Upper lobe of right lung (tissue), 1 donor: ENCODE data around the gene RPL15. TPM values are rescaled to one million over a fixed set of nuclear protein-coding genes. Genes with fewer than 3 reads are reported as not detected.

Experiments
- ATAC-seq: fragments of 200-7000 bp; cut with Tn5 transposase; one replicate; pipeline ENCODE4 v1.9.1; 2020; ENCODE audit warnings: mild to moderate bottlenecking, moderate library complexity
- DNase-seq: peaks from one replicate; pipeline ENCODE4 v3.0.0-alpha.2; 2020
- H3K27ac ChIP-seq: fragments of 200-600 bp; one replicate; pipeline ENCODE4 v1.8.0; 2022
- H3K27me3 ChIP-seq: fragments of 200-600 bp; one replicate; pipeline ENCODE4 v1.8.0; 2022; ENCODE audit warnings: mild to moderate bottlenecking
- H3K36me3 ChIP-seq: fragments of 200-600 bp; one replicate; pipeline ENCODE4 v1.8.0; 2022
- H3K4me1 ChIP-seq: fragments of 200-600 bp; one replicate; pipeline ENCODE4 v1.8.0; 2022
- H3K4me3 ChIP-seq: fragments of 200-600 bp; one replicate; pipeline ENCODE4 v1.8.0; 2022; ENCODE audit warnings: mild to moderate bottlenecking
- H3K9me3 ChIP-seq: fragments of 200-600 bp; one replicate; pipeline ENCODE4 v1.8.0; 2022
- CTCF ChIP-seq: fragments of 200-600 bp; IDR thresholded peaks from one replicate; pipeline ENCODE4 v1.8.0; 2022; ENCODE audit warnings: antibody characterized with exemption
- intact Hi-C: fragments of 100-400 bp; cut with DNase I; formaldehyde crosslinking; loops from one replicate; pipeline ENCODE4 v1.11.0; 2022
- total RNA-seq: library from RNA; stranded (reverse); fragmentation: NEBNext Ultra II Directional; extraction: Animal tissue kit (Norgen Biotek cat#: 25700); gene quantifications from one replicate; pipeline ENCODE4 v1.2.1, GENCODE V29; 2021
- donor health status: DM: no; HTN: yes; CAD: no; lungs with severe emphysema.

RPL15 gene
- total RNA-seq, 1 donor from 2014 or later: 1,404 TPM

DNA sequence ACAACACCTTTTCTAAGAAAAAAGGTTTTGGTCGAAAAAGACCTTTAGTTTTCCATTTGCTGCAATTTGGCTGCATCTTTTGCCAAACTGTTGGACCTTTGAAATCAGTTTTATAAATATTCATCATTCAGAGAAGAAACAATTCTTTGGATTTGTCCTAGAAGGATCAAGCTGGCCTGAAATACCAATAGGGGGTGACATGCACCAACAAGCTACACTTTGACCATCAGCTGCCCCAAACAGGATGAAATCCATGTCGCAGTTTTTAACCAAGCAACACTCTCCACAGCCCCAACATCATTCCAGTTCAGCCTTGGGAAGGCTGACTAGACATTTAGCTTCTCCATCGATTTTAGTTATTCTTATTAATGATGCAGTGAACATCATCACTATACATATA, 9.8 kb downstream of the RPL15 start:
- intact Hi-C loops: no loop called here
- Histone ChIP-seq H3K4me1 (no peaks in the 10 kb centered on the region), H3K36me3 (peaks cover 7% of the 10 kb centered on the region), H3K4me3 (no peak overlapping the region), H3K9me3 (no peaks in the 10 kb centered on the region), H3K27me3 (no peaks in the 10 kb centered on the region), H3K27ac (no peak overlapping the region)
- DNase-seq (no peak), ATAC-seq (no peak)
- no peak for TF ChIP-seq CTCF

DNA sequence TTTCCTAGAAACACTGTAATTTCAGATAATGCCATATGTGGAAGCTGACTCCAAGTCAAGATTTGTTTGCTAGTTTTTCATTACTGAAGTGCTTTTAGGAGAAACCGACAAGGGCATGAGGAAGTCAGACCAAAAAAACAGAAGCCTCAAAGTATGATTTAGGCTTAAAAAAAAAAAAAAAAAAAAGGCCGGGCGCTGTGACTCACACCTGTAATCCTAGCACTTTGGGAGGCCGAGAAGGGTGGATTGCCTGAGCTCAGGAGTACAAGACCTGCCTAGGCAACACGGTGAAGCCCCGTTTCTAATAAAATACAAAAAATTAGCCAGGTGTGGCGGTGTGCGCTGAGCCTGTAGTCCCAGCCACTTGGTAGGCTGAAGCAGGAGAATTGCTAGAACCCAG, 11.6 kb downstream of the RPL15 start:
- Histone ChIP-seq H3K36me3 (no peaks in the 10 kb centered on the region), H3K4me3 (no peak overlapping the region), H3K27ac (peak overlapping the region; percentile 9), H3K9me3 (no peaks in the 10 kb centered on the region), H3K4me1 (no peaks in the 10 kb centered on the region), H3K27me3 (no peaks in the 10 kb centered on the region)
- peak; percentile 64 for ATAC-seq
- TF ChIP-seq CTCF: no peak
- intact Hi-C loops: no loop called here
- no peak for DNase-seq

GRCh38 chr3:23931597-23931996, 14.7 kb downstream of the RPL15 start:
- Histone ChIP-seq H3K27me3 (no peaks in the 10 kb centered on the region), H3K27ac (no peak overlapping the region), H3K4me3 (no peak overlapping the region), H3K4me1 (no peaks in the 10 kb centered on the region), H3K36me3 (no peaks in the 10 kb centered on the region), H3K9me3 (no peaks in the 10 kb centered on the region)
- DNase-seq: no peak
- no peak for TF ChIP-seq CTCF
- no peak for ATAC-seq
- intact Hi-C loops: no loop called here

DNA sequence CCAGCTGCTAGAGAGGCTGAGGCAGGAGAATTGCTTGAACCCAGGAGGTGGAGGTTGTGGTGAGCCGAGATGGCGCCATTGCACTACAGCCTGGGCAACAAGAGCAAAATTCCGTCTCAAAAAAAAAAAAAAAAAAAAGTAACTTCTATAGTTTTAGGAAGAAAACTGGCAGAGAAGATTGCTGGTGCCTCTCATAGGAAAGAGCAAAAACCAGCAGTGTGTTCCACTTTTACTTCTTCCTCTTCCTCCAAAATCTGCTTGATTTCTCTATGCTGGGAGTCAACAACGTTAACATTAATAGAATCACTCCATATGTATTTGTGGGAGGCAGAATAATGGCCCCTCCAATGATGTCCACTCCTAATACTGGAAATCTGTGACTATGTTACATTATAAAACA, 15.6 kb downstream of the RPL15 start:
- TF ChIP-seq CTCF: no peak
- Histone ChIP-seq H3K4me3 (no peak overlapping the region), H3K27me3 (no peaks in the 10 kb centered on the region), H3K9me3 (no peaks in the 10 kb centered on the region), H3K36me3 (no peaks in the 10 kb centered on the region), H3K4me1 (no peaks in the 10 kb centered on the region), H3K27ac (no peak overlapping the region)
- intact Hi-C loops: no loop called here
- ATAC-seq: no peak
- no peak for DNase-seq

- Histone ChIP-seq H3K36me3 (no peaks in the 10 kb centered on the region), H3K27me3 (no peaks in the 10 kb centered on the region), H3K4me3 (no peak overlapping the region), H3K9me3 (no peaks in the 10 kb centered on the region), H3K27ac (no peak overlapping the region), H3K4me1 (no peaks in the 10 kb centered on the region)
- intact Hi-C loops: no loop called here
- ATAC-seq (no peak), DNase-seq (no peak)
- TF ChIP-seq CTCF: no peak
These were observed 17.3 kb downstream of the RPL15 start for GRCh38 chr3:23934253-23934652.

DNA sequence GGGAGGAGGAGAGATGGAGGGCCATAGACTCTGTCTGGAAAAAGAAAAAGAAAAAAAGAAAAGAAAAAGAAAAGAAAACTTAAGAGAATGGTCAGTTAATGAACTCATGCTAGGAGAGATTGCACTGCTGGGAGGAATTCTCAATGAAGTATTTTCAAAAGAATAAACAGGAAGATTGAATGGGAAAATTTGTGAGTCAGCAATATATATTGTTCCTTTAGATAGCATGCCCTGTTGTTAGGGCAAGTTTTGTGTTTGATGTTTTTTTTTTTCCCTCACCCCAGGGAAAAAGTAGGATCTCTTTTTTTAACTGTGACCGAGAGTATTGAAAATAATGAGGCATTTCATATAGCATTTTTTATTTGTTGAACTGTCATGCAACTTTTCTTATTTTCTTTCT, 20.4 kb downstream of the RPL15 start:
- no peaks in the 10 kb centered on the region for H3K4me1 ChIP-seq
- H3K36me3 ChIP-seq: no peaks in the 10 kb centered on the region
- H3K9me3 ChIP-seq: no peaks in the 10 kb centered on the region
- intact Hi-C loops: no loop called here
- TF ChIP-seq CTCF: no peak
- H3K27me3 ChIP-seq: no peaks in the 10 kb centered on the region
- H3K4me3 ChIP-seq: no peak overlapping the region
- ATAC-seq: no peak
- H3K27ac ChIP-seq: no peak overlapping the region
- DNase-seq: no peak
